NT2/D1 (cell line): ENCODE results near the gene OSBPL2.

Experiments
- SUZ12 ChIP-seq: IDR thresholded peaks from 2 replicates; pipeline ENCODE4 v1.6.1; 2011; ENCODE audit not compliant: insufficient read length, insufficient read depth; ENCODE audit errors: extremely low read depth
- YY1 ChIP-seq: IDR thresholded peaks from 2 replicates; pipeline ENCODE4 v1.6.1; 2011; ENCODE audit not compliant: insufficient read length, insufficient read depth
- ZNF274 ChIP-seq: IDR thresholded peaks from 2 replicates; pipeline ENCODE4 v1.6.1; 2011; ENCODE audit warnings: mild to moderate bottlenecking, low read depth, low read length

DNA sequence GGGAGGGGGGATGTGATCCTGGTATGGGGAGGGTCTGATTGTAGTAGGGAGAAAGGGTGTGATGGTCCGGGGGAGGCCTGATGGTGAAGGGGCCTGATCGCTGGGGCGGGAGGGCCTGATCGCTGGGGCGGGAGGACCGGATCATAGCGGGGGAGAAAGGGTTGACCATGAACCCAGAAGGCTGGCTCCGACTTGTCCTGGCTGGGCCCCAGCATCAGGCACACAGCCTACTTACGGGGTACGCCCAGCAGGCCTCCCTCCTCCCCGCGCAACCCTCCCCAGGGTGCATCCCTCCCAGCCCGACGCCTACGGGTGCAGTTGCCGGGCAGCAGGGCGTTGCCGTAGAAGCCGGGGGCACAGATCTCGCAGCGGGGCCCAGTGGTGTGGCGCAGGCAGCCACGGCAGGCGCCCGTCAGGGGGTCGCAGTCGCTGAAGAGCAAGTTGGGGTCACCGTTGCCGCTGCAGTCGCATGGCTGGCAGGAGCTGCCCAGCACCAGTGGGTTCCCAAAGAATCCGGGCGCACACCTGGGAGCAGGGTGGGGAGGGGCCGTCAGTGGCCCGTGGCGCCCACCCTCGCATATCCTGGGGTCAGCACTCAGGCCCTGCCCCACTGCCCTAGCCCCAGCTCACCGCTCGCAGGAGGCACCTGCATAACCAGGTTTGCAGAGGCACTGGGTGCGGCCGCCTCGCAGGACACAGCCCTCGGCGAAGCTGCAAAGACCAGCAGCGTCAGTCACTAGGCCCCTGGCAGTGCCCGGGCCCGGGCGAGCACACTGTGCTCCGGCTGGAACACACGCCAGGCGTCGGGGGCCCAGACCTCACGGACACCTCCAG, 85.0 kb downstream of the OSBPL2 start:
- TF ChIP-seq SUZ12 = no peak
- no peak for TF ChIP-seq YY1
- no peak for TF ChIP-seq ZNF274
